IPS-11a (cell line): Measurements from ENCODE around the gene AMOTL2.

Experiments
- H3K4me3 ChIP-seq: one replicate; pipeline ENCODE4 v1.5.1; 2013; ENCODE audit warnings: low read depth, low read length, control low read depth

Gene AMOTL2

GRCh38 chr3:134353831-134354611, 20.2 kb downstream of the AMOTL2 start:
- no peak overlapping the region for H3K4me3 ChIP-seq

DNA sequence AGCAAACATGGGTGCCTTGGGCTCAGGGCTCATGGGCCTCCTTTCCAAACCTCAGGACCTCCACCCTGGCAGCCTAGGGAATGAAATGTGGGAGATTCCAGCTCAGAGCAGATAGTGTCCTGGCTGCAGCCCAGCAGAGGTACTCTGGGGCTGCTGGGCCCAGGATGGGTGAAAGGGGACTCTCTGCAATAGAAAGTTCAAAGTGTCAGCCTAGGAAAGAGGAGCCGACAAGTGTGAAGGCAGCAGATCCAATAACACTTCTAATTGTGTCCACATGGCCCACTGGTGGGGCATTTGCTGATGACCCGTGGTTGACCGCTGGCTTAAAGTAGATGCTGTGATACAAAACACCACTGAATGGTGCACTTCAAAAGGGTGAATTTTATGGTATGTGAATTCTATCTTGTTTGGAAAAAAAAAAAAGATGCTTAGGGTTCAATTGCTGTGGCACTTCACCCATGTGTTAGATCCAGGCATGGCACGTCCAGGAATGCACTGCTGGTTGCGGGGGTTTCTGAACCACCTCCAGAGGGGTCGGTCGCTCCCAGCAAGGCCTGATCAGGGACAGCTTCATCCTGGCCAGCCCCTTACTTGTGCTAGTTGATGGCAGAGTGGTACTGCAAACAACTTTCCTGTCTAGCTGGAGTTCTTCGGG, 20.9 kb downstream of the AMOTL2 start:
- H3K4me3 ChIP-seq = no peak overlapping the region

- H3K4me3 ChIP-seq = no peak overlapping the region
These were observed 22.1 kb downstream of the AMOTL2 start for GRCh38 chr3:134352031-134352671.

- H3K4me3 ChIP-seq = no peak overlapping the region
These were observed 22.8 kb downstream of the AMOTL2 start for GRCh38 chr3:134351427-134351826.

DNA sequence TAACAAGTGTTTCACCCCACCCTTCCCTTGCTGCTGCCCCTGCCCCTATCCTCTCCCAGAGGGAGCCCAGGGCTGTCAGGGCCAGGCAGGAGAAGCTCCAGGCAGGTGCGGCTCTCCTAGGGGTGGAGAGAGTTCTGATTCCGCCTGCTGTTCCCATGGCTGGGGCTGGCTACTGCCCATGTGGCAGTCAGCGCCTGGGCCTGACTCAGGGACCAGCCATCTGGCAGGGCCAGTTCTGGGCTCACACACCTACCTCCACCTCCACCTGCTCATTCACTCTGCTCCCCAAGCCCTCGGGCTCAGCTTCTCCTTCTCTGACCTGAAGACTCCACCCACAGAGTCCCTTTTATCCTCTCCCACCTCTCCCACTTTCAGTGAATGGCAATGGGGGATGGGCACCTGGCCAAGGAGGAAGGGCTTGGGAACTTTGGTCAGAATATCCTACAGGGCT, 23.4 kb downstream of the AMOTL2 start:
- H3K4me3 ChIP-seq = no peak overlapping the region

- no peak overlapping the region for H3K4me3 ChIP-seq
These were observed 24.0 kb downstream of the AMOTL2 start for GRCh38 chr3:134350266-134350665.

- no peak overlapping the region for H3K4me3 ChIP-seq
These were observed 25.7 kb downstream of the AMOTL2 start for GRCh38 chr3:134348524-134348923.

GRCh38 chr3:134347551-134347950, 26.7 kb downstream of the AMOTL2 start:
- no peak overlapping the region for H3K4me3 ChIP-seq

- H3K4me3 ChIP-seq = no peak overlapping the region
These were observed 27.5 kb downstream of the AMOTL2 start for GRCh38 chr3:134346744-134347143.

GRCh38 chr3:134345202-134345601, 29.0 kb downstream of the AMOTL2 start:
- H3K4me3 ChIP-seq = no peak overlapping the region

- no peak overlapping the region for H3K4me3 ChIP-seq
These were observed 29.7 kb downstream of the AMOTL2 start for GRCh38 chr3:134344560-134344959.

DNA sequence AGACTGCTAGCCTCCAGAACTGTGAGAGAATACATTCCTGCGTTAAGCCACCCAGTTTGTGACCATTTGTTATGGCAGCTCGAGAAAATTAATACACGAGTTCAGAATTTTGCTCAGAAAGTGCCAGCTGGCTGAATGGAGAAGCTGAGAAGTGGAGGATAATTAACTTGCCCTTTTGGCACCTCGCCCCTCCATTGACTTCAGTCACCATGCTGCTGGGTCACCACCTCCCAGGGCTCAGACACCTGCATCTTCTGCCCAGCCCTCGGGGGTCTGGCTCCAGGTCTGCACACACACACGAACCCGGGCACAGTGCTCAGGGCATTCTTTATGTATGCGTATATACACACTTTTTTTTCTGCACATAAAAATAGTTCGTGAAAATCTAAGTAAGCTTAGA, 32.0 kb downstream of the AMOTL2 start:
- no peak overlapping the region for H3K4me3 ChIP-seq

DNA sequence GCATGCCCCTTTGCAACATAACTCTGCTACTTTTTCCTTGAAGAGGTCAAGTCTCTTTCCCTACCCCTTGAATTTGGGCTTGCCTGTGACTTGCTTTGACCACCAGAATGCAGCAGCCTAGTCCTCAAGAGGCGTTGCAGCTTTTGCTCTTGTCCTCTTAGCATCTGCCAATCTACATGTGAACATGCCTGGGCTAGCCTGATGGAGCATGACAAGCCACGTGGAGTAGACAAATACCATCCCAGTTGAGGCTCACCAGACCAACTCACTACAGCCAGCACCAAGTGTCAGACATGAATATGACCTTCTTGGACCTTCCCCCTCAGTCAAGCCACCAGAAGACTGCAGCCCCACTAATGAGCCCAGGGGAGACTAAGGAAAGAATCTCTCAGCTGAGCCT, 32.9 kb downstream of the AMOTL2 start:
- H3K4me3 ChIP-seq = no peak overlapping the region

GRCh38 chr3:134340982-134341365, 33.3 kb downstream of the AMOTL2 start:
- H3K4me3 ChIP-seq = no peak overlapping the region

GRCh38 chr3:134340362-134340981, 33.8 kb downstream of the AMOTL2 start:
- no peak overlapping the region for H3K4me3 ChIP-seq

DNA sequence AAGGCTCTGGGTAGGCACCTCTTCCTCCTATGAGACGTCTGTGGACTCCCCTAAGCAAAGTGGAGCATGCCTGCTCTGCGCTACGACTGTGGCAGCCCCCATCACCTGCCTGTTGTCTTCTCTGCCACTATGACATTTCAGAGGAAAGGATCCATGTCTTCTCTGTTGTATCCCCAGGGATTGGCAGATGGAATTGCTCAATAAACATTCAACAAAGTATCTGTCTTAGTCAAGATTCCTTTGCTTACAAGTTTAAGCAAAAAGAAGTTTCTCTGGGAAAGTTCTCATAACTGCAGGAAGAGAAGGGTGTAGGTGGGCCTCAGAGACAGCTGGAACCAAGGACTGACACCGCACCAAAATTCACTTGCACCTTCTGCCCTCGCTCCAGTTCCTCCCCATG, 34.3 kb downstream of the AMOTL2 start:
- no peak overlapping the region for H3K4me3 ChIP-seq

DNA sequence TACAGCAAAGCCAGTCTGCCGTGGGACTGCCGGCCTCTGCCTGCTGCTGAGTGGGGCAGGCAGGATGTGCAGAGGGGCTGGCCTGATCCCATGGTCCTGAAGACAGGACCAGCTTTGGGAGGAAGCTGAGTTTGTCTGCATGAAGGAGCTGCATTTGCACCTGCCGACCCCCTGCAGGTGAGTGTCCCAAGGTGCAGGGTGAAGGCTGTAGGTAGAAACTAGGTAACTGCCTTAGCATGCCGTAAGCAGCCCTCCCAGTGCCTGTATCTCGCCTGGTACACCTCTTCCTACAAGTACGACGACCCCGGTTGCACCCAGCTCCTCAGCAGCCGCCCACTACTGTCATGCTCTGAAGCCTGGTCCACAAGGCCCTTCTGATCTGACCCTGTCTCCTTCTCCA, 34.9 kb downstream of the AMOTL2 start:
- H3K4me3 ChIP-seq = no peak overlapping the region

DNA sequence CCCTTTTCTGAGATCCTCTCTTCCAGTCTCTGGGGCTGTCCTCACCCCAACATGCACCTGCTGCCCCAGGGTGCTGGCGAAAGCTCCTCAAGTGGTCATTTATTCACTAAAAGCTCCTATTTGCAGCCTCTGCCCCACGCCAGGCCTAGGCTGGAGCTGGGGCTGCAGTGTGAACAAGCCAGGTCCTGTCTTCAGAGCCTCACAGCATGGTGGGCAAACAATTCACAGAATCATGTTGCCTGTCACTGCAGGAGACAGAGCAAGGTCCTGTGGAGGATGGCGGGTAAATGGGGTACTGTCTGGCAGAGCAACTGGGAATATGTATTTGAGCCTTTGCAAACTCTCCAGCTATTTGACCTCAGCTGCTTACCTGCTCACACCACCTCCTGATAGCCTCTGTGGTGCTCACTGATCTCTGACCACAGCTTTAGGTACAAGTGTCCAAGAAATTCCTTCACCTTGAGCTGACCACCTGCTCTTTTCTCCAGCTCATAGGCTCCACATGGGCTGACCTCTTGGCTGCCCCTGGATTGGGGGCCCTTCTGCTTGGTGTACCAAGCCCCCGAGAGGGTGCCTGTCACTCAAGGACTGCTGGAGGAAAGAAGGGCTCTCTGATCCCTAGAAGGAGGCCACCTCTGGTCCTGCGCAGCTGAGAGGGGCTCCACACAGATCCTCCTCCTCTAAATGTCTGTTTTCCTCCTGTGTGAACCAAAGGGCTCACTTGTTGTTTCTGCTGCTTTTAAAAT, 35.6 kb downstream of the AMOTL2 start:
- no peak overlapping the region for H3K4me3 ChIP-seq

DNA sequence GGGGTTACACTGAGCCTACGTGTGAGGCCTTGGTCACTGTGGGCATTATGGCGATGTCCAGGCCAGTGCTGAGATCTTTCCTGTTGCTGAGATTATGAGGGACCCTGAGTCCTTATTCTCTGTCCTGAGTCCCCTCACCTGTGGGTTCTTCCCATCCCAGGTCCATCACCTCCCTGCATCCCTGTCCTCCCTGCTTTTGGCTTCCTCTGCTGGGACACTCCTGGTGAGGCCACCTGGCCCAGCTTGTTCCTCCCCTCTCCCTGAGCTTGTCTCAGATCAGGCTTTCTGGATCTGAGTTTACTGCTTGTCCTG, 36.1 kb downstream of the AMOTL2 start:
- no peak overlapping the region for H3K4me3 ChIP-seq

DNA sequence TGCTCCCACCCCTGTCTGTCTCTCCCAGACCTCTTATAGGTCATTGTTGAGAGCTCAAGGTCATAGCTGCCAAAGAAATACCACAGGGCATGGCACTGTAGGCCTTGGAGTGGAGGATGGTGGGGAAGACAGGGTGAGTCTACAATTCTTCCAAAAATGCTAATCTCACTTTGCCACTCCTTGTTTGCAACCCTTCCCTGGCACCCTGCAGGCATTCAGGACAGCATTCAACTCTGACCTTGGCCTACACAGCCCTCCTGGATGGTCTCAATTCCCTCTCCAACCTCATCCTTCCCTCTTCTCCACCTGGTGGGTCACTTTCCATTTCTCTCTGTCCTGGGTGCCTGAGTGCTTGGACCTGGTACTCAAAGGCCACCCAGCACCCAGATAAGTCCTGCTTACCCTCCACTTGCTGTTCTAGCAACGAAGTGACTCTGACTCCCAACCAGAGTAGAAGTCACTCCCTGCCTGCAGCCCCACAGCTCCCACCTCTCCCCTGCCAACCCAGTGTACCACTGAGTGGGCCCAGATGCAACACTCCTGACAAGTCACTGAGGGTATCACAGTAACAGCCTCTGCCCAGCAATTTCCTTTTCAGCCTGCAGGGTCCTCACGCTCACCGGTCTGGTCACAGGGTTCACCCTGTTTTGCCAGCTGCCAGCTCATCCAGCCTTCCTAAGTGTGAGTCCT, 36.6 kb downstream of the AMOTL2 start:
- no peak overlapping the region for H3K4me3 ChIP-seq
